Uterus (tissue), 2 donors: ENCODE measurements around the gene PROK1.

Experiments
- POLR2A ChIP-seq, 2 donors: fragments of 450-650 bp; IDR thresholded peaks; one replicate each; pipeline ENCODE4 v1.6.1; 2016; ENCODE audit warnings: antibody characterized with exemption in 2 of 2, mild to moderate bottlenecking in 1 of 2, moderate library complexity in 1 of 2
- TF ChIP-seq, protein P1 (sequence below), 4 experiments: fragments of 200-600 bp in 2 of 4; fragments of 450-650 bp in 2 of 4; sonication (generic) in 2 of 4; IDR thresholded peaks; one replicate each; pipeline ENCODE4 v1.5.1; 2016 to 2019; ENCODE audit warnings: antibody characterized with exemption in 4 of 4, mild to moderate bottlenecking in 2 of 4, moderate library complexity in 1 of 4

- TF ChIP-seq, protein P1, sequence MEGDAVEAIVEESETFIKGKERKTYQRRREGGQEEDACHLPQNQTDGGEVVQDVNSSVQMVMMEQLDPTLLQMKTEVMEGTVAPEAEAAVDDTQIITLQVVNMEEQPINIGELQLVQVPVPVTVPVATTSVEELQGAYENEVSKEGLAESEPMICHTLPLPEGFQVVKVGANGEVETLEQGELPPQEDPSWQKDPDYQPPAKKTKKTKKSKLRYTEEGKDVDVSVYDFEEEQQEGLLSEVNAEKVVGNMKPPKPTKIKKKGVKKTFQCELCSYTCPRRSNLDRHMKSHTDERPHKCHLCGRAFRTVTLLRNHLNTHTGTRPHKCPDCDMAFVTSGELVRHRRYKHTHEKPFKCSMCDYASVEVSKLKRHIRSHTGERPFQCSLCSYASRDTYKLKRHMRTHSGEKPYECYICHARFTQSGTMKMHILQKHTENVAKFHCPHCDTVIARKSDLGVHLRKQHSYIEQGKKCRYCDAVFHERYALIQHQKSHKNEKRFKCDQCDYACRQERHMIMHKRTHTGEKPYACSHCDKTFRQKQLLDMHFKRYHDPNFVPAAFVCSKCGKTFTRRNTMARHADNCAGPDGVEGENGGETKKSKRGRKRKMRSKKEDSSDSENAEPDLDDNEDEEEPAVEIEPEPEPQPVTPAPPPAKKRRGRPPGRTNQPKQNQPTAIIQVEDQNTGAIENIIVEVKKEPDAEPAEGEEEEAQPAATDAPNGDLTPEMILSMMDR (IDR thresholded peaks at IDR 0.05): peak; percentile 34 to 52 (median 42)
- no peak for TF ChIP-seq POLR2A (IDR thresholded peaks at IDR 0.05)
Measured at GRCh38 chr1:110412576-110412975, 38.4 kb upstream of the PROK1 start.
